MM.1S (cell line): ENCODE data around the gene AMT.

Source experiments
- EZH2 ChIP-seq: fragments of 300-600 bp; sonication (generic); optimal IDR thresholded peaks from 2 replicates; pipeline ENCODE3; 2017; ENCODE audit warnings: low read depth, mild to moderate bottlenecking, antibody characterized with exemption, low read length, mixed read lengths
- TF ChIP-seq, protein P1 (sequence below): fragments of 300-600 bp; sonication (generic); IDR thresholded peaks from 2 replicates; pipeline ENCODE4 v1.5.1; 2016; ENCODE audit warnings: antibody characterized with exemption, low read length, mixed read lengths

DNA sequence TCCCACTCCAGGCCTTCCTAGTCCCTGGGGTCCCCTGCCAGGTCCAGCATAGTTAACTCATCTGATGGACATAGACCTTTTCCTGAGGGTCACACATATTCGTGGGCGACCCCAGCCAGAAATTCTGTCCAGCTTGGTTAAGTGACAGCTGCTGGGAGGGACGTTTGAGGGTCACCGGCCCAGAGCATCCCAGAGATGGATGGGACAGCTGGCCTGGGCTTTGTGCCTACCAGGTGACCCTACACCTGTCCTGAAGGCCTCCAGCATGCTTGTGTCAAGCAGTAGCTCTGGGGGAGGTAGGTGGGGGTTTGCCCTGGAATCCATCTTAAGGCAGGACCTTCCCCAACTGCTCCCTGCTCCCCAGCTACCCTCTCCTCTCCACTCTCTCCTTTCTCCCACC is 38.7 kb upstream of the AMT start:
- TF ChIP-seq, protein P1, sequence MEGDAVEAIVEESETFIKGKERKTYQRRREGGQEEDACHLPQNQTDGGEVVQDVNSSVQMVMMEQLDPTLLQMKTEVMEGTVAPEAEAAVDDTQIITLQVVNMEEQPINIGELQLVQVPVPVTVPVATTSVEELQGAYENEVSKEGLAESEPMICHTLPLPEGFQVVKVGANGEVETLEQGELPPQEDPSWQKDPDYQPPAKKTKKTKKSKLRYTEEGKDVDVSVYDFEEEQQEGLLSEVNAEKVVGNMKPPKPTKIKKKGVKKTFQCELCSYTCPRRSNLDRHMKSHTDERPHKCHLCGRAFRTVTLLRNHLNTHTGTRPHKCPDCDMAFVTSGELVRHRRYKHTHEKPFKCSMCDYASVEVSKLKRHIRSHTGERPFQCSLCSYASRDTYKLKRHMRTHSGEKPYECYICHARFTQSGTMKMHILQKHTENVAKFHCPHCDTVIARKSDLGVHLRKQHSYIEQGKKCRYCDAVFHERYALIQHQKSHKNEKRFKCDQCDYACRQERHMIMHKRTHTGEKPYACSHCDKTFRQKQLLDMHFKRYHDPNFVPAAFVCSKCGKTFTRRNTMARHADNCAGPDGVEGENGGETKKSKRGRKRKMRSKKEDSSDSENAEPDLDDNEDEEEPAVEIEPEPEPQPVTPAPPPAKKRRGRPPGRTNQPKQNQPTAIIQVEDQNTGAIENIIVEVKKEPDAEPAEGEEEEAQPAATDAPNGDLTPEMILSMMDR = no peak
- no peak for TF ChIP-seq EZH2
